DOHH2 (cell line): ENCODE data around the gene DPP10.

Experiments
- H3F3A ChIP-seq: fragments of 200-600 bp; sonication (generic), shearing (Covaris generic); 2 replicates; pipeline ENCODE4 v1.6.0; 2016; ENCODE audit warnings: antibody characterized with exemption, mild to moderate bottlenecking; ENCODE audit not compliant: control insufficient read depth, insufficient read depth
- H3K27ac ChIP-seq: fragments of 200-600 bp; sonication (generic); 2 replicates; pipeline ENCODE4 v1.5.1; 2014; ENCODE audit warnings: low read depth, mild to moderate bottlenecking, low read length, moderate library complexity
- H3K27me3 ChIP-seq: fragments of 200-600 bp; sonication (generic); 2 replicates; pipeline ENCODE4 v1.6.1; 2014; ENCODE audit warnings: mild to moderate bottlenecking, low read length, mixed read lengths; ENCODE audit not compliant: control insufficient read depth
- H3K36me3 ChIP-seq: fragments of 200-600 bp; sonication (generic); 2 replicates; pipeline ENCODE4 v1.6.1; 2014; ENCODE audit warnings: mild to moderate bottlenecking, low read length, moderate library complexity, mixed read lengths; ENCODE audit not compliant: control insufficient read depth
- H3K4me1 ChIP-seq: fragments of 200-600 bp; sonication (generic); 2 replicates; pipeline ENCODE4 v1.6.1; 2014; ENCODE audit warnings: mild to moderate bottlenecking, low read length, mixed read lengths; ENCODE audit not compliant: control insufficient read depth
- H3K4me2 ChIP-seq: fragments of 200-600 bp; sonication (generic); 2 replicates; pipeline ENCODE4 v1.6.0; 2014; ENCODE audit warnings: mild to moderate bottlenecking, low read length, moderate library complexity
- H3K4me3 ChIP-seq: fragments of 200-600 bp; sonication (generic); 2 replicates; pipeline ENCODE4 v1.5.1; 2014; ENCODE audit warnings: mild to moderate bottlenecking, low read length, mixed read lengths
- H3K79me2 ChIP-seq: fragments of 200-600 bp; sonication (generic); 2 replicates; pipeline ENCODE4 v1.6.1; 2014; ENCODE audit warnings: mild to moderate bottlenecking, low read length, mixed read lengths; ENCODE audit not compliant: control insufficient read depth
- H3K9me2 ChIP-seq: fragments of 200-600 bp; sonication (generic); replicated peaks from 2 replicates; pipeline ENCODE4 v1.6.1; 2014; ENCODE audit warnings: mild to moderate bottlenecking, low read length, mixed read lengths; ENCODE audit not compliant: control insufficient read depth
- H3K9me3 ChIP-seq: fragments of 200-600 bp; sonication (generic); 2 replicates; pipeline ENCODE4 v1.6.1; 2014; ENCODE audit warnings: antibody characterized with exemption, low read length, mixed read lengths; ENCODE audit not compliant: control insufficient read depth, insufficient read depth
- H4K20me1 ChIP-seq: fragments of 200-600 bp; sonication (generic); 2 replicates; pipeline ENCODE4 v1.6.0; 2014; ENCODE audit warnings: low read depth, mild to moderate bottlenecking, antibody characterized with exemption, low read length, moderate library complexity; ENCODE audit not compliant: control insufficient read depth, insufficient read depth
- EZH2phosphoT487 ChIP-seq: fragments of 200-600 bp; sonication (generic); IDR thresholded peaks from 2 replicates; pipeline ENCODE4 v1.6.1; 2017; ENCODE audit warnings: borderline replicate concordance, mild to moderate bottlenecking, antibody characterized with exemption, low read length, moderate library complexity, mixed read lengths
- TF ChIP-seq, protein P1 (sequence below): fragments of 200-600 bp; sonication (generic); IDR thresholded peaks from one replicate; pipeline ENCODE4 v1.5.1; 2014; ENCODE audit warnings: antibody characterized with exemption, mild to moderate bottlenecking, low read depth, low read length; ENCODE audit not compliant: poor library complexity, severe bottlenecking

The DPP10 gene

GRCh38 chr2:115122701-115123100, 680.3 kb downstream of the DPP10 start:
- H3K4me2 ChIP-seq = no peak overlapping the region
- H3K79me2 ChIP-seq = no peaks in the 10 kb centered on the region
- H3K9me3 ChIP-seq = no peaks in the 10 kb centered on the region
- H3K27me3 ChIP-seq = no peaks in the 10 kb centered on the region
- no peak for TF ChIP-seq EZH2phosphoT487
- TF ChIP-seq, protein P1, sequence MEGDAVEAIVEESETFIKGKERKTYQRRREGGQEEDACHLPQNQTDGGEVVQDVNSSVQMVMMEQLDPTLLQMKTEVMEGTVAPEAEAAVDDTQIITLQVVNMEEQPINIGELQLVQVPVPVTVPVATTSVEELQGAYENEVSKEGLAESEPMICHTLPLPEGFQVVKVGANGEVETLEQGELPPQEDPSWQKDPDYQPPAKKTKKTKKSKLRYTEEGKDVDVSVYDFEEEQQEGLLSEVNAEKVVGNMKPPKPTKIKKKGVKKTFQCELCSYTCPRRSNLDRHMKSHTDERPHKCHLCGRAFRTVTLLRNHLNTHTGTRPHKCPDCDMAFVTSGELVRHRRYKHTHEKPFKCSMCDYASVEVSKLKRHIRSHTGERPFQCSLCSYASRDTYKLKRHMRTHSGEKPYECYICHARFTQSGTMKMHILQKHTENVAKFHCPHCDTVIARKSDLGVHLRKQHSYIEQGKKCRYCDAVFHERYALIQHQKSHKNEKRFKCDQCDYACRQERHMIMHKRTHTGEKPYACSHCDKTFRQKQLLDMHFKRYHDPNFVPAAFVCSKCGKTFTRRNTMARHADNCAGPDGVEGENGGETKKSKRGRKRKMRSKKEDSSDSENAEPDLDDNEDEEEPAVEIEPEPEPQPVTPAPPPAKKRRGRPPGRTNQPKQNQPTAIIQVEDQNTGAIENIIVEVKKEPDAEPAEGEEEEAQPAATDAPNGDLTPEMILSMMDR = no peak
- no peaks in the 10 kb centered on the region for H3K9me2 ChIP-seq
- H3F3A ChIP-seq = no peaks in the 10 kb centered on the region
- H3K36me3 ChIP-seq = no peaks in the 10 kb centered on the region
- H3K4me3 ChIP-seq = no peak overlapping the region
- H4K20me1 ChIP-seq = no peaks in the 10 kb centered on the region
- no peak overlapping the region for H3K27ac ChIP-seq
- H3K4me1 ChIP-seq = no peaks in the 10 kb centered on the region

GRCh38 chr2:115124817-115125216, 682.4 kb downstream of the DPP10 start:
- Histone ChIP-seq H3K79me2 (no peaks in the 10 kb centered on the region), H3K9me2 (no peaks in the 10 kb centered on the region), H3K27ac (no peak overlapping the region), H4K20me1 (no peaks in the 10 kb centered on the region), H3K4me3 (no peak overlapping the region), H3K36me3 (no peaks in the 10 kb centered on the region), H3K27me3 (no peaks in the 10 kb centered on the region), H3K4me2 (no peak overlapping the region), H3F3A (no peaks in the 10 kb centered on the region), H3K4me1 (no peaks in the 10 kb centered on the region), H3K9me3 (no peaks in the 10 kb centered on the region)
- no peak for TF ChIP-seq EZH2phosphoT487
- TF ChIP-seq, protein P1 = no peak

DNA sequence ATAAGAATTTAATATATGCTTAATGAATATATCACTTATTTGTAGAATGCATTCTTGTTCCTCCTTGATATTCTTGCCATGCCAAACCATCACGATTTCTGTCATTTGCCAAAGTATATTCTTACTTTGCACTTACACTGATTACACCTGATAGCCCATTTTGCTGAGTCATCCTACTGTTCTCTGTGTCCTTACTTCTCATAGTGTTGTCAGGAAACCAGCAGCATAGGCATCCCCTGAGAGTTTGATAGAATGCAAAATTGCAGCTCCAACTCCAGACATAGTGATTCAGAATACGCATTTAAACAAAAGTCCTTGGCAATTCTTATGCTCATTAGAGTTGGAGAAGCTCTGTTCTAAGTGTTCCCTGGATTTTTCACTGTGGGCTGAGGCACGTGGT, 687.1 kb downstream of the DPP10 start:
- H3K79me2 ChIP-seq = no peaks in the 10 kb centered on the region
- TF ChIP-seq EZH2phosphoT487 = no peak
- TF ChIP-seq, protein P1 = no peak
- H3K27ac ChIP-seq = no peak overlapping the region
- H3K4me3 ChIP-seq = no peak overlapping the region
- no peaks in the 10 kb centered on the region for H3K9me3 ChIP-seq
- no peaks in the 10 kb centered on the region for H3K9me2 ChIP-seq
- H4K20me1 ChIP-seq = no peaks in the 10 kb centered on the region
- H3F3A ChIP-seq = no peaks in the 10 kb centered on the region
- no peak overlapping the region for H3K4me2 ChIP-seq
- H3K27me3 ChIP-seq = no peaks in the 10 kb centered on the region
- H3K4me1 ChIP-seq = no peaks in the 10 kb centered on the region
- no peaks in the 10 kb centered on the region for H3K36me3 ChIP-seq
